Activated CD8-positive, alpha-beta memory T cell treated with anti-CD3 and anti-CD28 coated beads, Interleukin-2, amount 10 ng/mL, durations not matched to agents 7 days and 5 days (primary cell): ENCODE data around the gene MYMX. TPM values are rescaled to one million over a fixed set of nuclear protein-coding genes. Genes with fewer than 3 reads are reported as not detected.

ENCODE experiments used
- ATAC-seq: fragments of 150-1000 bp; cut with Tn5 transposase; one replicate; pipeline ENCODE4 v1.10.0; 2021; ENCODE audit warnings: moderate library complexity
- CTCF ChIA-PET: fragments of 350-600 bp; sonication (Branson Sonifier 250); formaldehyde crosslinking; loops from one replicate; lab custom pipeline; 2021; ENCODE audit warnings: antibody characterized with exemption; lab: Charles Lee
- DNase-seq: peaks from one replicate; pipeline ENCODE4 v3.0.0-alpha.2; 2020
- H3K27ac Mint-ChIP-seq: one replicate; pipeline ENCODE4 v1.8.0; 2021; ENCODE audit warnings: mild to moderate bottlenecking, mixed read lengths
- H3K27me3 Mint-ChIP-seq: one replicate; pipeline ENCODE4 v1.8.0; 2021; ENCODE audit warnings: mixed read lengths
- H3K36me3 Mint-ChIP-seq: one replicate; pipeline ENCODE4 v1.8.0; 2021; ENCODE audit warnings: mild to moderate bottlenecking, mixed read lengths
- H3K4me1 Mint-ChIP-seq: one replicate; pipeline ENCODE4 v1.8.0; 2021; ENCODE audit warnings: mixed read lengths
- H3K4me3 Mint-ChIP-seq: one replicate; pipeline ENCODE4 v1.8.0; 2021; ENCODE audit warnings: mild to moderate bottlenecking, moderate library complexity, mixed read lengths
- H3K9me3 Mint-ChIP-seq: one replicate; pipeline ENCODE4 v1.8.0; 2022; ENCODE audit warnings: low read depth, mixed read lengths
- total RNA-seq, 2 experiments: library from RNA; stranded (reverse); gene quantifications; one replicate each; pipeline ENCODE4 v1.2.3, GENCODE V29; 2021

The MYMX gene
- total RNA-seq, 2 experiments from 2014 or later = not detected

GRCh38 chr6:44245912-44246662, 29.4 kb downstream of the MYMX start:
- Mint-ChIP-seq H3K27ac (peak overlapping the region; percentile 99), H3K36me3 (peaks cover 41% of the 10 kb centered on the region), H3K9me3 (no peaks in the 10 kb centered on the region), H3K4me3 (peak overlapping the region; percentile 99), H3K4me1 (peaks cover 45% of the 10 kb centered on the region), H3K27me3 (no peaks in the 10 kb centered on the region)
- ATAC-seq = peak; percentile 41
- CTCF ChIA-PET = interaction anchor here (1.0 to 5.1 kb wide), 11 partner anchors 10 to 476 kb away, joined by 3 to 60 read pairs (median 10); partner anchors contain the start of genes AARS2, NFKBIE, SLC29A1 and SLC35B2
- DNase-seq = peak; percentile 88

DNA sequence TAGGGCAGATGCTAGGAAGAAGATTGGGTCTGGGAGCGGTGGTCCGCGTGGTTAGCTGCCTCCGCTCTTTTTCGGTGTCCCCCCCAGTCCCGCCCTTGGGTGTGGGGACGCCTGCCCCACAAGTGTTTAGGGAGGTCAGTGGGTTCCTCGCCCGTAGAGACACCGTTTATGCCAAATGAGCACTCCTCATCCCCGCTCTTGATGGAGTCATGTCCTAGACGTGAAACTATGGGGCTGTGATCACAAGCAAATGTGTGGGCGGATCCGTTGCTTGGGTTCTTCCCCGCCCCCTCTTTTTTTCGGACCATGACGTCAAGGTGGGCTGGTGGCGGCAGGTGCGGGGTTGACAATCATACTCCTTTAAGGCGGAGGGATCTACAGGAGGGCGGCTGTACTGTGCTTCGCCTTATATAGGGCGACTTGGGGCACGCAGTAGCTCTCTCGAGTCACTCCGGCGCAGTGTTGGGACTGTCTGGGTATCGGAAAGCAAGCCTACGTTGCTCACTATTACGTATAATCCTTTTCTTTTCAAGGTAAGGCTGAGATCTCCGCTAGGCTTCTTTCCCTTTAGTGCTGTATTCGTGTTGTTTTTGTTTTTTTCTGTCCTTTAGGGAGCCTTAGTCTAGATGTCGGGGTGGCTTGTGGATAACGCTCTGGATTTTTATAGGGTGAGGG, 30.1 kb downstream of the MYMX start, which contains the start of gene HSP90AB1:
TSS of gene HSP90AB1 (plus strand) at position 439 of the 675 bp plus-strand sequence. CDS start 1,529 bp downstream, outside the sequence.
- Mint-ChIP-seq H3K4me3 (peak within 1 kb of the TSS; percentile 99), H3K9me3 (no peaks in the 10 kb centered on the region), H3K27me3 (no peaks in the 10 kb centered on the region), H3K27ac (peak within 1 kb of the TSS; percentile 99), H3K36me3 (peaks cover 47% of the 10 kb centered on the region), H3K4me1 (peaks cover 52% of the 10 kb centered on the region)
- ATAC-seq (peak; percentile 82), DNase-seq (peak; percentile 98)
- CTCF ChIA-PET = interaction anchor here (1.0 to 5.1 kb wide), 11 partner anchors 10 to 477 kb away, joined by 3 to 60 read pairs (median 6); partner anchors contain the start of genes AARS2, NFKBIE, SLC29A1 and SLC35B2

GRCh38 chr6:44247338-44248302, 30.9 kb downstream of the MYMX start:
- Mint-ChIP-seq H3K4me1 (peaks cover 57% of the 10 kb centered on the region), H3K27me3 (no peaks in the 10 kb centered on the region), H3K36me3 (peaks cover 54% of the 10 kb centered on the region), H3K4me3 (peak overlapping the region; percentile 99), H3K27ac (peak overlapping the region; percentile 99), H3K9me3 (no peaks in the 10 kb centered on the region)
- DNase-seq (peak; percentile 92), ATAC-seq (peak; percentile 47)
- CTCF ChIA-PET = interaction anchor here (0.9 to 5.1 kb wide), 13 partner anchors 9 to 478 kb away, joined by 3 to 60 read pairs (median 6); partner anchors contain the start of genes AARS2, NFKBIE, SLC29A1 and SLC35B2

GRCh38 chr6:44248579-44248978, 31.9 kb downstream of the MYMX start:
- no peaks in the 10 kb centered on the region for H3K9me3 Mint-ChIP-seq

DNA sequence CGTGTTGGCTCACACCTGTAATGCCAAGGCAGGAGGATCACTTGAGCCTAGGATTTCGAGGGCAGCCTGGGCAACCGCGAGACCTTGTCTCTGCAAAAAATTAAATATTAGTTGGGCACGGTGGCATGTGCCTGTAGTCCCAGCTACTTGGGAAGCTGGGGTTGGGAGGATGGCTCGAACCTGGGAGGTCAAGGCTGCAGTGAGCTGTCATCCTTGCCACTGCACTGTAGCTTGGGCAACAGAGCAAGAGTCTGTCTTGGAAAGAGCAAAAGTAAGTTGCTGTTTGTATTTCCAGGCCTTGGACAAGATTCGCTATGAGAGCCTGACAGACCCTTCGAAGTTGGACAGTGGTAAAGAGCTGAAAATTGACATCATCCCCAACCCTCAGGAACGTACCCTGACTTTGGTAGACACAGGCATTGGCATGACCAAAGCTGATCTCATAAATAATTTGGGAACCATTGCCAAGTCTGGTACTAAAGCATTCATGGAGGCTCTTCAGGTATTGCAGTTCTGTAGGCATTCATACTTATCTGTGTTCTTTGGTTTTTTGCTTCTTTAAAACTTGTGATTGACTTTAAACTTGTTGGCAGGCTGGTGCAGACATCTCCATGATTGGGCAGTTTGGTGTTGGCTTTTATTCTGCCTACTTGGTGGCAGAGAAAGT, 32.5 kb downstream of the MYMX start:
- H3K4me3 Mint-ChIP-seq = peak overlapping the region; percentile 99
- H3K27me3 Mint-ChIP-seq = no peaks in the 10 kb centered on the region
- H3K36me3 Mint-ChIP-seq = peaks cover 68% of the 10 kb centered on the region
- ATAC-seq (no peak), DNase-seq (no peak)
- CTCF ChIA-PET = interaction anchor here (2.0 to 5.1 kb wide), 4 partner anchors 8 to 76 kb away, joined by 8 to 60 read pairs (median 36); partner anchors contain the start of genes NFKBIE and SLC35B2
- H3K9me3 Mint-ChIP-seq = no peaks in the 10 kb centered on the region
- H3K27ac Mint-ChIP-seq = peak overlapping the region; percentile 99
- H3K4me1 Mint-ChIP-seq = peaks cover 71% of the 10 kb centered on the region

More at GRCh38 chr6:44248579-44248978, 31.9 kb downstream of the MYMX start:
- Mint-ChIP-seq H3K27ac (peak overlapping the region; percentile 99), H3K27me3 (no peaks in the 10 kb centered on the region), H3K36me3 (peaks cover 63% of the 10 kb centered on the region), H3K4me1 (peaks cover 66% of the 10 kb centered on the region), H3K4me3 (peak overlapping the region; percentile 99)
- CTCF ChIA-PET = interaction anchor here (2.0 to 5.1 kb wide), 5 partner anchors 8 to 76 kb away, joined by 8 to 60 read pairs (median 16); partner anchors contain the start of genes NFKBIE and SLC35B2
- no peak for ATAC-seq
- DNase-seq = no peak

GRCh38 chr6:44250067-44250717, 33.5 kb downstream of the MYMX start:
- peaks cover 76% of the 10 kb centered on the region for H3K4me1 Mint-ChIP-seq
- H3K4me3 Mint-ChIP-seq = no peak overlapping the region
- ATAC-seq (no peak), DNase-seq (no peak)
- peak overlapping the region; percentile 77 for H3K27ac Mint-ChIP-seq
- H3K27me3 Mint-ChIP-seq = no peaks in the 10 kb centered on the region
- H3K36me3 Mint-ChIP-seq = peaks cover 73% of the 10 kb centered on the region
- CTCF ChIA-PET = interaction anchor here (1.5 to 5.5 kb wide), 2 partner anchors 13 to 77 kb away, joined by 4 to 39 read pairs; no protein-coding TSS in a partner anchor
- no peaks in the 10 kb centered on the region for H3K9me3 Mint-ChIP-seq

GRCh38 chr6:44250718-44251123, 34.0 kb downstream of the MYMX start:
- H3K9me3 Mint-ChIP-seq = no peaks in the 10 kb centered on the region
- peak overlapping the region; percentile 77 for H3K27ac Mint-ChIP-seq
- no peak for ATAC-seq
- peaks cover 74% of the 10 kb centered on the region for H3K36me3 Mint-ChIP-seq
- no peak for DNase-seq
- CTCF ChIA-PET = interaction anchor here (1.2 to 5.5 kb wide), 3 partner anchors 12 to 621 kb away, joined by 3 to 39 read pairs (median 4); partner anchors contain the start of gene GTPBP2
- H3K4me3 Mint-ChIP-seq = no peak overlapping the region
- peaks cover 76% of the 10 kb centered on the region for H3K4me1 Mint-ChIP-seq
- H3K27me3 Mint-ChIP-seq = no peaks in the 10 kb centered on the region

DNA sequence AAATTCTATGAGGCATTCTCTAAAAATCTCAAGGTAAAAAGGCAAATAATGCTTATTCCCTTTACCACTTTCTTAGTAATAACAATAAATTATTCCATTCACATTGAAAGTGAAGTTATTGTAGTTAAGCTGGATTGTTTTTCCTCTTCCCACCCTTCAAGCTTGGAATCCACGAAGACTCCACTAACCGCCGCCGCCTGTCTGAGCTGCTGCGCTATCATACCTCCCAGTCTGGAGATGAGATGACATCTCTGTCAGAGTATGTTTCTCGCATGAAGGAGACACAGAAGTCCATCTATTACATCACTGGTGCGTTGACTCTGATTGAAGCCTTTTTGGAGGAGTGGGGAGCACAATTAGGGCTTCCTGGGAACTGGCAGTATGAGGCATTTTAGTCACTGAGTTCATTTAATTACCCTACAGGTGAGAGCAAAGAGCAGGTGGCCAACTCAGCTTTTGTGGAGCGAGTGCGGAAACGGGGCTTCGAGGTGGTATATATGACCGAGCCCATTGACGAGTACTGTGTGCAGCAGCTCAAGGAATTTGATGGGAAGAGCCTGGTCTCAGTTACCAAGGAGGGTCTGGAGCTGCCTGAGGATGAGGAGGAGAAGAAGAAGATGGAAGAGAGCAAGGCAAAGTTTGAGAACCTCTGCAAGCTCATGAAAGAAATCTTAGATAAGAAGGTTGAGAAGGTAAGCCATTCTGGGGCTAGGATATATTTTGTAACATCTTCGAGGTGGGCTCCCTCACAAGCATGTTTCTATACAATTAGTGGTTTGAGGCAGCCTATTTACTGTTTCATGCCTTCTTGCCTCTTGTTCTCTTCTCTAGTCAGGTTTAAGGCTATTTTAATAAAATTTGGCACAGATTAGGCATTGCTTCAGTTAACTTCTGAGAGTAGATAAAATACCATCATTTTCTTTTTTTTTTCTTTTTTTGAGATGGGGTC, 35.1 kb downstream of the MYMX start:
- peak overlapping the region; percentile 66 for H3K27ac Mint-ChIP-seq
- H3K4me3 Mint-ChIP-seq = no peak overlapping the region
- DNase-seq (no peak), ATAC-seq (no peak)
- peaks cover 81% of the 10 kb centered on the region for H3K4me1 Mint-ChIP-seq
- CTCF ChIA-PET = interaction anchor here (1.1 to 5.5 kb wide), 5 partner anchors 9 to 622 kb away, joined by 3 to 39 read pairs (median 3); partner anchors contain the start of genes AARS2 and GTPBP2
- no peaks in the 10 kb centered on the region for H3K27me3 Mint-ChIP-seq
- H3K36me3 Mint-ChIP-seq = peaks cover 72% of the 10 kb centered on the region
- no peaks in the 10 kb centered on the region for H3K9me3 Mint-ChIP-seq

DNA sequence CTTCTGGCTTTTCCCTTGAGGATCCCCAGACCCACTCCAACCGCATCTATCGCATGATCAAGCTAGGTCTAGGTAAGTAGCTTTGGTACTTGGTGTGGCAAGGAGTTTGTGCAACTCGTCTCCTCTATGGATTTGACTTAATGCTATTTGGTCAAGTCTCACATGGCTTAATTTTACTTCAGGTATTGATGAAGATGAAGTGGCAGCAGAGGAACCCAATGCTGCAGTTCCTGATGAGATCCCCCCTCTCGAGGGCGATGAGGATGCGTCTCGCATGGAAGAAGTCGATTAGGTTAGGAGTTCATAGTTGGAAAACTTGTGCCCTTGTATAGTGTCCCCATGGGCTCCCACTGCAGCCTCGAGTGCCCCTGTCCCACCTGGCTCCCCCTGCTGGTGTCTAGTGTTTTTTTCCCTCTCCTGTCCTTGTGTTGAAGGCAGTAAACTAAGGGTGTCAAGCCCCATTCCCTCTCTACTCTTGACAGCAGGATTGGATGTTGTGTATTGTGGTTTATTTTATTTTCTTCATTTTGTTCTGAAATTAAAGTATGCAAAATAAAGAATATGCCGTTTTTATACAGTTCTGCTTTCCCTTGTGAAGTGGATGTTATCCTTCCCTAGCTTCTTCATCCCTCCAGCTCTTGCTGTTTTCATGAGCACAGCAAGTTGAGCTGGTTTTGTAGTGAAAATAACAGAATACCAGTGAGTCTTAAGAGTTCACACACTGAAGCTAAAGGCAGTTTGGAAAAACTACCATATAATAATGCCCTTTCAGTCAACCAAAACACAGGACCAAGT, 36.8 kb downstream of the MYMX start:
- DNase-seq (peak; percentile 80), ATAC-seq (peak; percentile 9)
- CTCF ChIA-PET = interaction anchor here (1.0 to 5.5 kb wide), 6 partner anchors 9 to 80 kb away, joined by 3 to 39 read pairs (median 4); no protein-coding TSS in a partner anchor
- Mint-ChIP-seq H3K4me1 (peaks cover 84% of the 10 kb centered on the region), H3K9me3 (no peaks in the 10 kb centered on the region), H3K36me3 (peaks cover 62% of the 10 kb centered on the region), H3K4me3 (no peak overlapping the region), H3K27ac (peak overlapping the region; percentile 66), H3K27me3 (no peaks in the 10 kb centered on the region)
